Testis (tissue), 3 donors: ENCODE measurements around the gene OPHN1. TPM values are rescaled to one million over a fixed set of nuclear protein-coding genes. Genes with fewer than 3 reads are reported as not detected.

Experiments used
- DNase-seq: peaks from one replicate; pipeline ENCODE4 v3.0.0-alpha.2; 2019
- H3K27ac ChIP-seq, 2 donors: fragments of 200-600 bp; sonication (generic); one replicate each; pipeline ENCODE4 v1.5.1; 2019
- H3K27me3 ChIP-seq: fragments of 200-600 bp; sonication (generic); one replicate; pipeline ENCODE4 v1.5.1; 2019
- H3K36me3 ChIP-seq: fragments of 200-600 bp; sonication (generic); one replicate; pipeline ENCODE4 v1.5.1; 2017; ENCODE audit warnings: low read depth; ENCODE audit errors: missing control alignments
- H3K4me1 ChIP-seq: fragments of 200-600 bp; sonication (generic); one replicate; pipeline ENCODE4 v1.5.1; 2019
- H3K4me3 ChIP-seq, 2 donors: fragments of 200-600 bp; sonication (generic); one replicate each; pipeline ENCODE4 v1.5.1; 2017 to 2019
- H3K9me3 ChIP-seq: fragments of 200-600 bp; sonication (generic); one replicate; pipeline ENCODE4 v1.5.1; 2017
- POLR2A ChIP-seq: fragments of 450-650 bp; IDR thresholded peaks from one replicate; pipeline ENCODE4 v1.6.1; 2017; ENCODE audit warnings: antibody characterized with exemption, mild to moderate bottlenecking, moderate library complexity
- WGBS, 2 donors: methylation state at CpG; one replicate each; pipeline ENCODE4 v1.1.5; 2018; 5-methylcytosine and 5-hydroxymethylcytosine counted together
- intact Hi-C: fragments of 100-400 bp; cut with DNase I; formaldehyde crosslinking; loops from one replicate; pipeline ENCODE4 v1.15.1; 2023; ENCODE audit warnings: low total_unique reads
- polyA plus RNA-seq: library from polyadenylated mRNA; stranded (reverse); fragments of 350-450 nt; fragmentation: Illumina TruSeq; extraction: RNeasy Lipid Tissue Mini Kit (QIAGEN cat#74804); gene quantifications from one replicate; pipeline ENCODE4 v1.2.3, GENCODE V29; 2014; ENCODE audit warnings: low read depth, low replicate concordance; ENCODE audit not compliant: insufficient read depth
- total RNA-seq, 2 donors: library from RNA; depleted of rRNA; stranded (reverse); fragments of >200 nt; gene quantifications; one replicate each; pipeline ENCODE4 v1.2.3, GENCODE V29; 2016
- TF ChIP-seq, protein P1 (sequence below), 3 experiments: fragments of 450-650 bp in 2 of 3; fragments of 200-600 bp in 1 of 3; sonication (generic) in 1 of 3; IDR thresholded peaks; one replicate each; pipeline ENCODE4 v1.5.1; 2016 to 2019; ENCODE audit warnings: antibody characterized with exemption in 3 of 3, mild to moderate bottlenecking in 2 of 3, moderate library complexity in 1 of 3

Gene OPHN1
- total and polyA plus RNA-seq, 3 donors from 2014 or later: 2.3 to 5.7 (median 5.5) TPM

DNA sequence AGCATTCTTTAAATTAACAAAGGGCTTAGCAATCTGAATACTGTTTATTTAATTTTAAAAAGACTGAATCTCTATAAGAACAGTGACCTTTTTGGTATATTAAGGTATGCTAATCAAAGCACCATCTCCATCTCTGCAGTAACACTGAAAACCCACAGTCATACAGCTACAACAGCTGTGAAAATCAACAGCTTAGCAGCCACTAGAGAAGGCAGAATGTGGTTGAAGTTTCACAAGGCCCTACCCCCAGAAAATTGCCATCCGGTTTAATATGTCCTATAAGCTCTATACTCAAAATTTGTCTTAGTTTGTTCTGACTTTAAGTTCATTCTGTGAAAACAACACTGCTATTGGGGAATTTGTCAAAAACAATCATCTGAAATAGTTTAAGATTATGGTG lies 128.7 kb downstream of the OPHN1 start:
- H3K9me3 ChIP-seq: no peaks in the 10 kb centered on the region
- H3K27ac ChIP-seq: no peak overlapping the region
- TF ChIP-seq, protein P1, sequence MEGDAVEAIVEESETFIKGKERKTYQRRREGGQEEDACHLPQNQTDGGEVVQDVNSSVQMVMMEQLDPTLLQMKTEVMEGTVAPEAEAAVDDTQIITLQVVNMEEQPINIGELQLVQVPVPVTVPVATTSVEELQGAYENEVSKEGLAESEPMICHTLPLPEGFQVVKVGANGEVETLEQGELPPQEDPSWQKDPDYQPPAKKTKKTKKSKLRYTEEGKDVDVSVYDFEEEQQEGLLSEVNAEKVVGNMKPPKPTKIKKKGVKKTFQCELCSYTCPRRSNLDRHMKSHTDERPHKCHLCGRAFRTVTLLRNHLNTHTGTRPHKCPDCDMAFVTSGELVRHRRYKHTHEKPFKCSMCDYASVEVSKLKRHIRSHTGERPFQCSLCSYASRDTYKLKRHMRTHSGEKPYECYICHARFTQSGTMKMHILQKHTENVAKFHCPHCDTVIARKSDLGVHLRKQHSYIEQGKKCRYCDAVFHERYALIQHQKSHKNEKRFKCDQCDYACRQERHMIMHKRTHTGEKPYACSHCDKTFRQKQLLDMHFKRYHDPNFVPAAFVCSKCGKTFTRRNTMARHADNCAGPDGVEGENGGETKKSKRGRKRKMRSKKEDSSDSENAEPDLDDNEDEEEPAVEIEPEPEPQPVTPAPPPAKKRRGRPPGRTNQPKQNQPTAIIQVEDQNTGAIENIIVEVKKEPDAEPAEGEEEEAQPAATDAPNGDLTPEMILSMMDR (IDR thresholded peaks at IDR 0.05): no peak
- TF ChIP-seq POLR2A: no peak
- H3K4me3 ChIP-seq: no peak overlapping the region
- no peaks in the 10 kb centered on the region for H3K36me3 ChIP-seq
- intact Hi-C loops: no loop called here
- H3K4me1 ChIP-seq: no peaks in the 10 kb centered on the region
- no peak for DNase-seq
- no peaks in the 10 kb centered on the region for H3K27me3 ChIP-seq
- 87 to 100% methylated on average over 1 of the region's 1 CpG for WGBS, 2 donors

- WGBS, 2 donors: 89 to 100% methylated on average over 2 of the region's 2 CpGs
- intact Hi-C loops: no loop called here
- no peaks in the 10 kb centered on the region for H3K36me3 ChIP-seq
- no peak for DNase-seq
- no peak overlapping the region for H3K4me3 ChIP-seq
- no peak overlapping the region for H3K27ac ChIP-seq
- TF ChIP-seq POLR2A: no peak
- TF ChIP-seq, protein P1 (IDR thresholded peaks at IDR 0.05): no peak
- no peaks in the 10 kb centered on the region for H3K4me1 ChIP-seq
- no peaks in the 10 kb centered on the region for H3K9me3 ChIP-seq
- H3K27me3 ChIP-seq: no peaks in the 10 kb centered on the region
Observed at GRCh38 chrX:68299898-68300297, 133.4 kb downstream of the OPHN1 start.

DNA sequence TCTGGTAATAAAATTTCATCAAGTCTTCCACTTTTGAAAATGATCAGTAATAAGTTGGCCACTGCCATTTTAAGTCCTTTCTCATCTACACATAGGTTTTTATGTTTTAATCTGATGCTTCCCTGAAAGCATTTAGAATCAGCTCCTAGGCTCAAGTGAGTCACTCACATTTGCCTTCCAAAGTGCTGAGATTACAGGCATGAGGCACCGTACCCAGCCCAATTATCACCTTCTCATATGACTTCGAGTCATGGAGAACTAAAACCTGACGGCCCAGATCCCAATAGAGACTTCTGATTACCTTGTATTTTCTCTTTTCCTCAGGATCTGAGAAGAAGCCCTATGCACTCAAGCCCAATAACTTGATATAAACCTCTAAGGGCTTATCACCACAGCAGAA lies 140.8 kb downstream of the OPHN1 start:
- Histone ChIP-seq H3K9me3 (no peaks in the 10 kb centered on the region), H3K4me1 (no peaks in the 10 kb centered on the region), H3K27me3 (no peaks in the 10 kb centered on the region), H3K36me3 (no peaks in the 10 kb centered on the region), H3K27ac (no peak overlapping the region), H3K4me3 (no peak overlapping the region)
- DNase-seq: no peak
- TF ChIP-seq, protein P1 (IDR thresholded peaks at IDR 0.05): no peak
- no peak for TF ChIP-seq POLR2A
- intact Hi-C loops: no loop called here
- WGBS, 2 donors: 72 to 81% methylated on average over 3 of the region's 3 CpGs

GRCh38 chrX:68288127-68288526 lies 145.2 kb downstream of the OPHN1 start:
- intact Hi-C loops: no loop called here
- DNase-seq: no peak
- H3K27me3 ChIP-seq: no peaks in the 10 kb centered on the region
- H3K36me3 ChIP-seq: no peaks in the 10 kb centered on the region
- no peaks in the 10 kb centered on the region for H3K4me1 ChIP-seq
- no peak for TF ChIP-seq POLR2A
- TF ChIP-seq, protein P1 (IDR thresholded peaks at IDR 0.05): no peak
- no peaks in the 10 kb centered on the region for H3K9me3 ChIP-seq
- H3K27ac ChIP-seq: no peak overlapping the region
- no peak overlapping the region for H3K4me3 ChIP-seq

- no peak for DNase-seq
- no peak for TF ChIP-seq POLR2A
- TF ChIP-seq, protein P1 (IDR thresholded peaks at IDR 0.05): no peak
- intact Hi-C loops: no loop called here
- H3K27ac ChIP-seq: no peak overlapping the region
- H3K36me3 ChIP-seq: no peaks in the 10 kb centered on the region
- H3K4me3 ChIP-seq: no peak overlapping the region
- no peaks in the 10 kb centered on the region for H3K4me1 ChIP-seq
- no peaks in the 10 kb centered on the region for H3K27me3 ChIP-seq
- no peaks in the 10 kb centered on the region for H3K9me3 ChIP-seq
- WGBS, 2 donors: 79 to 90% methylated on average over 3 of the region's 3 CpGs
Observed at GRCh38 chrX:68287419-68287818, 145.9 kb downstream of the OPHN1 start.
